ENCODE results near the gene LSMEM2. TPM values are rescaled to one million over a fixed set of nuclear protein-coding genes. Genes with fewer than 3 reads are reported as not detected.

Gene LSMEM2
- total RNA-seq, 2 experiments from 2014 or later, result not detected

DNA sequence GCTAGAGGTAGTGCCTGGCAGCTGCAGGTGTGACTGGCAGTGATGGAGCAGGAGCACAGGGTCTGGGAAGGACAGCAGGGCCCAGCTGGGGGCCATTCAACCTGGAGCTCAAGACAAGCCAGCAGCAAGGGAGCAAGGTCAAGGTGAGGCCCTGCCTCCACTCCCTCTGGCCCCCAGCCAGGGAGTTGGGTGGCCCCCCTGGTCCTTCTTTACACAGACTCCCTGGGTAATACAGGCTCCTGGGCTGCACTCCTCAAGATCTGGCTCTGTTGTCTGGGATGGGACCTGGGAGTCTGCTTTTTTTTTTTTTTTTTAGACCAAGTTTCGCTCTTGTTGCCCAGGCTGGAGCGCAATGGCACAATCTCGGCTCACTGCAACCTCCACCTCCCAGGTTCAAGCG lies 28.4 kb upstream of the LSMEM2 start:
- H3K27ac Mint-ChIP-seq, result no peak overlapping the region
- H3K36me3 Mint-ChIP-seq, result peaks cover 14% of the 10 kb centered on the region
- POLR2A ChIA-PET, result interaction anchor here (1.5 kb wide), 1 partner anchor 8 kb away, joined by 4 read pairs; no protein-coding TSS in a partner anchor
- H3K9me3 Mint-ChIP-seq, result no peaks in the 10 kb centered on the region
- DNase-seq (no peak), ATAC-seq (ENCODE audit: low read depth) (no peak)
- H3K4me3 Mint-ChIP-seq, result no peak overlapping the region
- H3K4me1 Mint-ChIP-seq, result peaks cover 31% of the 10 kb centered on the region
- no peaks in the 10 kb centered on the region for H3K27me3 Mint-ChIP-seq

- Mint-ChIP-seq H3K27ac (no peak overlapping the region), H3K9me3 (no peaks in the 10 kb centered on the region), H3K36me3 (peaks cover 14% of the 10 kb centered on the region), H3K4me3 (no peak overlapping the region), H3K27me3 (no peaks in the 10 kb centered on the region), H3K4me1 (peaks cover 28% of the 10 kb centered on the region)
- DNase-seq, result no peak
- POLR2A ChIA-PET, result no interaction called here
- no peak for ATAC-seq (ENCODE audit: low read depth)
Measured at GRCh38 chr3:50251220-50251619, 27.7 kb upstream of the LSMEM2 start.

DNA sequence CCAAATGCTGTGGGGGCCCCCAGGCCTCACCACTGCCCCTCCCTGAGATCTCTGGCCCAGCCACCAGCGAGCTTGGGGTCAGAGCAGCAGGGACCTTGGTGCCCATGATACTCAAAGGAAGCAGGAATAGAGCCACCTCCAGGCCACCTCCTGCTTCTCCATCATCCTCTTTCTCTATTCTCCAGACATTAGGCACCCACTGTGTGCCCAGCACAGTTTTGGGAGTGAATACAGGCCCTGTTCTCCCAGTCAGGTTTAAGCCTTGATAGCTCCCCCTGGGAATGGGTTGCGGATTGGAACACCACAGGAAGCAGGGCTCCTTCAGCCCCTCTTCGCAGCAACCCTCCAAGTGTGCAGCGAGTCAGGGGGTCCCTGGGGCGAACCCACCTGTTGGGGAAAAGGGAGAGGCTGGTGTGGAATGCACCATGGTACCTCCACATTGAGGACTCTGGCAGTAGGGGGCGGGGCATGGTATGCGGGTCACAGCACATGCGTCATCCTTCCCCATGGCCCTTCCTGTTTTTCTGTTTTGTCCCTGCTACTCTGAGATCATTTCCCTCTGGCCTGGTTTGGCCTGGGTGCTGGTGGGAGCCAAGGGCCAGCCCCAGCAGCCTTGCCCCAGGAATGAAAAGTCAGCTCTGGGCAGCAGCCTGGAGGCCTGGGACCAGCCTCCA lies 24.2 kb upstream of the LSMEM2 start:
- peaks cover 30% of the 10 kb centered on the region for H3K36me3 Mint-ChIP-seq
- H3K9me3 Mint-ChIP-seq, result no peaks in the 10 kb centered on the region

DNA sequence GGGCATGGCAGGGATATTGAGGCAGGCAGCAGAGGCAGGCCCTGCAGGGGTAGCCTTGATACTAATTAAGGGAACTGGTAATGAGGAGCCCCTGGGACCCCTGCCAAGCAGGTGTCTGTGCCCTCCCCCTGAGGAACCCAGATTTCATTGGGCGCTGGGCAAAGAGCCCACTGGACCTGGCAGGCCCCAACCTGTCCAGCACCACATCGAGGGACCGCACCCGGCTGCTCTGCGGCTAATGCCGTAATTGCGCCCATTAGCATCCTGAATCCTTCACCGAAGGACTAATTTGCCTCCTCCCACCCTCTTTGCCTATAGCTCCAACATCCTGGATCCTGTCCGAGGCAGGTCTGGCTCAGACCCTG lies 23.7 kb upstream of the LSMEM2 start:
- POLR2A ChIA-PET, result interaction anchor here (1.4 to 1.5 kb wide), 2 partner anchors 9 to 11 kb away, joined by 4 to 5 read pairs; no protein-coding TSS in a partner anchor
- peaks cover 28% of the 10 kb centered on the region for H3K36me3 Mint-ChIP-seq
- ATAC-seq (ENCODE audit: low read depth) (no peak), DNase-seq (no peak)
- H3K4me1 Mint-ChIP-seq, result peaks cover 18% of the 10 kb centered on the region
- H3K9me3 Mint-ChIP-seq, result no peaks in the 10 kb centered on the region
- H3K4me3 Mint-ChIP-seq, result no peak overlapping the region
- H3K27ac Mint-ChIP-seq, result no peak overlapping the region
- H3K27me3 Mint-ChIP-seq, result no peaks in the 10 kb centered on the region

More for the DNA sequence above, 24.2 kb upstream of the LSMEM2 start:
- no peak for ATAC-seq (ENCODE audit: low read depth)
- no peak for DNase-seq
- Mint-ChIP-seq H3K4me3 (no peak overlapping the region), H3K4me1 (peaks cover 18% of the 10 kb centered on the region), H3K27me3 (no peaks in the 10 kb centered on the region), H3K27ac (no peak overlapping the region)
- POLR2A ChIA-PET, result interaction anchor here (1.4 to 1.5 kb wide), 2 partner anchors 8 to 12 kb away, joined by 4 to 5 read pairs; no protein-coding TSS in a partner anchor

DNA sequence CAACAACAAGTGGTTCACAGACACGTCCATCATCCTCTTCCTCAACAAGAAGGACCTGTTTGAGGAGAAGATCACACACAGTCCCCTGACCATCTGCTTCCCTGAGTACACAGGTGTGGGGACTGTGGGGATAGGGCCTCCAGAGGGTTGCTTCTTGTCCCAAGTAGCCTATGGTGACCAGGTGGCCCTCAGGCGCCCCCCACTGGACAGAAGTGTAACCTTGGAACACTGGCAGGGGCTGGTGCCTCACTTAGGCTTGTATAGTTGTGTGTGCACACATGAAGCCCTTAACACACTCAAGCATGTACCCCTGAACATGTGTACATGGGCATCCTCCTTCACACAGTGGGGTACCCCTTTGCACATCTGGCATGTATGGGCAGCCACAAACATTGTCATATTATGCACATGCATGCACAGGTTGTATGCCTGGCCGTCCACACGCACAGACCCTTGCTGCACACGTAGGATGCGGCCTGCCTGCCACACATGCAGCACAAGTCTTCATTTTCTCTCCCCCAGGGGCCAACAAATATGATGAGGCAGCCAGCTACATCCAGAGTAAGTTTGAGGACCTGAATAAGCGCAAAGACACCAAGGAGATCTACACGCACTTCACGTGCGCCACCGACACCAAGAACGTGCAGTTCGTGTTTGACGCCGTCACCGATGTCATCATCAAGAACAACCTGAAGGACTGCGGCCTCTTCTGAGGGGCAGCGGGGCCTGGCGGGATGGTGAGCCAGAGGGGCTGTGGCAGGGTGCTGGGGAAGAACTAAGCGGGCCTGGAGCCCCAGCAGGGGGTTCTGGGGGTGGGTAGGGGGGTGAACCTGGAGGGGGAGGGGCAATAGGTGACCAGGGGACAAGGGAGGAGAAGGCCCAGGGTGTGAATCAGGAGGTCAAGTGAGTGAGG lies 21.7 kb upstream of the LSMEM2 start:
- Mint-ChIP-seq H3K4me3 (no peak overlapping the region), H3K9me3 (no peaks in the 10 kb centered on the region), H3K27ac (no peak overlapping the region), H3K4me1 (peaks cover 12% of the 10 kb centered on the region), H3K27me3 (no peaks in the 10 kb centered on the region), H3K36me3 (peaks cover 21% of the 10 kb centered on the region)
- POLR2A ChIA-PET, result interaction anchor here (2.8 kb wide), 1 partner anchor 11 kb away, joined by 14 read pairs; no protein-coding TSS in a partner anchor
- DNase-seq, result peak; percentile 54
- no peak for ATAC-seq (ENCODE audit: low read depth)

DNA sequence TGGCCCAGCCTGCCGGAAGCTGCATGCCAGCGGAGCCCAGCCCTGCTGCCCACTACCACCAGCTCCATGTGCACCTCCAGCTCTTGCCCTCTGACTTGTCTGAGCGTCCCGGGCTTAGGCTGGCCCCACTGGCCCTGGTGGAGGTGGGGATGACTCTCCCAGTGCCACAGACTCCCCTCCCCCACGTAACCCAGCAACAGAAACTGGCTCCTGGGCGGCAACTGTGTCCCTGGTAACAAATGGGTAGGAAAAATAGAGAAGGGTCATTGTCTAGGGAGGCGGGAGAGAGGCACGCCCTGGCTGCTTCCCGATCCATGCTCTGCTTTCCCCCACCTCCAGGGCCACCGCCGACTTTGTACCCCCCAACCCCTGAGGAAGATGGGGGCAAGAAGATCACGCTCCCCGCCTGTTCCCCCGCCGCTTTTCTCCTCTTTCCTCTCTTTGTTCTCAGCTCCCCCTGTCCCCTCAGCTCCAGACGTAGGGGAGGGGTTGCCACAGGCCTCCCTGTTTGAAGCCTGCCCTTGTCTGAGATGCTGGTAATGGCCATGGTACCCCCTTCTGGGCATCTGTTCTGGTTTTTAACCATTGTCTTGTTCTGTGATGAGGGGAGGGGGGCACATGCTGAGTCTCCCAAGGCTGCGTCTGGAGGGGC lies 20.7 kb upstream of the LSMEM2 start:
- Mint-ChIP-seq H3K4me1 (peaks cover 12% of the 10 kb centered on the region), H3K36me3 (peaks cover 21% of the 10 kb centered on the region), H3K27me3 (no peaks in the 10 kb centered on the region), H3K9me3 (no peaks in the 10 kb centered on the region), H3K4me3 (no peak overlapping the region), H3K27ac (peak overlapping the region; percentile 27)
- DNase-seq (no peak), ATAC-seq (ENCODE audit: low read depth) (no peak)
- POLR2A ChIA-PET, result interaction anchor here (1.0 to 2.8 kb wide), 5 partner anchors 8 to 40 kb away, joined by 3 to 14 read pairs (median 4); no protein-coding TSS in a partner anchor

DNA sequence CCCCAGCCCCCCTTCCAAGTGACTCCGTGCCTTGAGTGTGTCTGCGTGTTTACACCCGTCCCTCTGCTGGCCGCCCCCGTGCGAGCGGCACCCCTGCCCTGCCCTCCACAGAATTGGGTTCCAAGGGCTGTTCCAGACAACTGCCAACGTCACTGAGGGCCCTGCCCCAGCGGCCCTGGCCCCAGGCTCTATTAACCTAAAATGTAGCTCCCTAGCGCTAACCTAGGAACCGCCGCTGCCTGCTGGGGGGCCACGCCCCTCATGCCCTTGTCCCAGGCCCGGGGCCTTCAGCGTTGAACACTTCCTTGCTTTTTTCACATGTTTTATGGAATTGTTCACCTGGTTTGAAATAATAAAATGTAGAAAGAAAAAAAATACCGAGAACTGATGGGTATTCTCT lies 19.9 kb upstream of the LSMEM2 start:
- POLR2A ChIA-PET, result interaction anchor here (1.0 to 2.8 kb wide), 6 partner anchors 9 to 39 kb away, joined by 3 to 14 read pairs (median 5); partner anchors contain the start of gene GNAI2
- DNase-seq (no peak), ATAC-seq (ENCODE audit: low read depth) (no peak)
- Mint-ChIP-seq H3K27me3 (no peaks in the 10 kb centered on the region), H3K36me3 (peaks cover 18% of the 10 kb centered on the region), H3K9me3 (no peaks in the 10 kb centered on the region), H3K27ac (no peak overlapping the region), H3K4me3 (no peak overlapping the region), H3K4me1 (peaks cover 9% of the 10 kb centered on the region)

DNA sequence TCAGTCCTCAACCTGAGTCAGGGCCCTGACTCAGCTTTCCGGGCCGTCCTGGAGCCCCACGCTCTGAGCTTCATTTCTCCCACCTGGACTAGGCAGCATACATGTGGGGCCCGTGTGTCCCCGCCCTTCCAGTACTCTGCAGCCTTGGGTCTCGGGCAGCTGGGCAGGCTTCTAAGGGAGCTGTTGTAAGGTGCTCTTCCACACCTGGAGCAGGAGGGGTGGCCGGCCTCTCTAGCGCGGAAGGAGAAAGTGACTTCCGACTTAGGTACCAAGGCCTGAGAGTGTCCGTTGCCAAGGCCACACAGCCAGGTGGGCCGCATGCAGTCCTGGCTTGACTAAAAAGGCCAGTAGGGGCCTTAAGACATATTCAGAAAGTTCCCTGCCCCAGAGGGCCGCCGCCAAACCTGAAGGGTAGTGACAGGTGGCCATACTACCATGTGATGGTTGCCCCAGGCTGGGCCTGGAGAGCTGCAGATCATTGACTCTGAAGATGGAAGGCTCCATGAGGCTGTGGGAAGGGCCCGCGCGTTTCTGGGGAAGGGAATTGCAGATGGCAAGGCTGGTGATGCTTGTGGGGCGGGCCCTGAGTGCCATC lies 19.4 kb upstream of the LSMEM2 start:
- Mint-ChIP-seq H3K9me3 (no peaks in the 10 kb centered on the region), H3K27ac (peak overlapping the region; percentile 90), H3K36me3 (peaks cover 18% of the 10 kb centered on the region), H3K27me3 (no peaks in the 10 kb centered on the region), H3K4me3 (peak overlapping the region; percentile 72), H3K4me1 (peaks cover 7% of the 10 kb centered on the region)
- ATAC-seq (ENCODE audit: low read depth) (peak; percentile 30), DNase-seq (no peak)
- POLR2A ChIA-PET, result interaction anchor here (0.7 to 2.8 kb wide), 11 partner anchors 10 to 69 kb away, joined by 3 to 14 read pairs (median 3); partner anchors contain the start of genes GNAI2, HYAL3, NAA80 and TUSC2

DNA sequence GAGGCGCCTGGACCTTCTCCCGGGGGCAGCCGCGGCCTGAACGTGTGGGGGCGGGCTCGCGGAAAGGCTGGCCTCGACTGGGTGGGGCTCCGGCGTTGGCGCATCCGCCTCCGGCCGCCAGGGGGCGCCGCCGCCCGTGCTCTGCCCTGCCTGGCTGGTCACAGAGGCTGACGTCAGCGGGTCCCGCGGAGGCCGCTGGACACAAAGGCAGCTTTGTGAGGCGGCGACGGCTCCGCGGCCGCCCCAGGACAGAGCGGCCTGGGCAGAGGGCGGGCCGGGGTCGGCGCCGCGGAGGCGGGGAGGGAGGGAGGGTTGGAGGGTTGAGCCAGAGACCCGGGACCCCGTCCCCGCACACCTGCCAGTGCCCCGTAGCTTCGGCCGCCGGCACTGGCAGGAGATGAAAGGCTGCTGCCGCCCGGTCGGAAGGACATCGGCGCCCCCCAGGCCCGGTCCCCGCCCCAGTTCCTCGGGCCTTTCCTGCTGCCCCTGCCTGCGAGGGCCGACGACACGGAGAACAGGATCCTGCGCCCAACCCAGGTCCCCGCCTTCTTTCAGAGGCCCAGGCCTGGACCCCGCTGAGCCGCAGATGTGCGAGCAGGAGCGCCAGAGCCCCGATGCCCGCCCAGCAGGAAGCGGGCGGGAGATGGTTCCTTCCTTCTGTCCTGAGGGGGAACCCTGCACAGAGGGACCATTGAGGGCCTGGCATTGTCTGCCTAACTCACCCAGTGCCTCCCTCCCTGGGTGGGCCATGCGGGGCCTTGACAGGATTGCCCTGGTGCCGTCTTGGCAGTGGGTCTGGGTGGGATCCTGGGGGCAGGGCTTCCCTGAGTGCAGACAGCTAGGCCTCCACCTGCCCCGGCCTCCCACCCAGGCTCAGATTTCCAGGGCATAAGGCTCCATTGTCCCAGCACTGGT lies 18.6 kb upstream of the LSMEM2 start:
- POLR2A ChIA-PET, result interaction anchor here (0.7 to 2.8 kb wide), 10 partner anchors 14 to 77 kb away, joined by 3 to 14 read pairs (median 3); partner anchors contain the start of genes GNAI2, HYAL3, NAA80 and TUSC2
- H3K4me1 Mint-ChIP-seq, result peaks cover 5% of the 10 kb centered on the region
- H3K27ac Mint-ChIP-seq, result peak overlapping the region; percentile 90
- H3K4me3 Mint-ChIP-seq, result peak overlapping the region; percentile 72
- H3K36me3 Mint-ChIP-seq, result peaks cover 18% of the 10 kb centered on the region
- ATAC-seq (ENCODE audit: low read depth) (peak; percentile 94), DNase-seq (peak; percentile 93)
- no peaks in the 10 kb centered on the region for H3K27me3 Mint-ChIP-seq
- no peaks in the 10 kb centered on the region for H3K9me3 Mint-ChIP-seq

- Mint-ChIP-seq H3K4me1 (peaks cover 5% of the 10 kb centered on the region), H3K27ac (no peak overlapping the region), H3K4me3 (no peak overlapping the region), H3K27me3 (no peaks in the 10 kb centered on the region), H3K9me3 (no peaks in the 10 kb centered on the region), H3K36me3 (peaks cover 18% of the 10 kb centered on the region)
- DNase-seq (no peak), ATAC-seq (ENCODE audit: low read depth) (no peak)
- POLR2A ChIA-PET, result interaction anchor here (0.9 to 2.0 kb wide), 2 partner anchors 38 to 76 kb away, joined by 3 to 5 read pairs; partner anchors contain the start of genes HYAL3 and NAA80
Measured at GRCh38 chr3:50260942-50261441, 17.9 kb upstream of the LSMEM2 start.

DNA sequence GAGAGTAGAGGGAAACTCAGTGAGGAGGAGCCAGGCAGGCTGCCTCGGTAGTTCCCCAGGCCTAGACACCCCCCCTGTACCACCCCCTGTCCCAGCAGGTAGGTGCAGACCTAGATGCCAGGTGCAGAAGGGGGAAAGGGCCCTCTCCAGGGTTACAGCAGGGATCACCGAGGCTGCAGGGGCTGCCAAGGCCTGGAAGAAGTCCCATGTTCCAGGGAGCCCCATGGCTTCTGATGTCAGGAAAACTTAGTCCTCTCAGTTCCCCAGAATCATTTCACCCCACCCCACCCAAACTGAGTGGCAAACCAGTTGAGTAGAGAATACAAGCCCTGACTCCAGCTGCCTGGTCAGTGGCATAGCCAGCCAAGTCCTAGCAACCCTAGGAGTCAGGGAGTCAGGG lies 17.4 kb upstream of the LSMEM2 start:
- Mint-ChIP-seq H3K27me3 (no peaks in the 10 kb centered on the region), H3K36me3 (peaks cover 17% of the 10 kb centered on the region), H3K4me3 (no peak overlapping the region), H3K4me1 (peaks cover 5% of the 10 kb centered on the region), H3K27ac (no peak overlapping the region), H3K9me3 (no peaks in the 10 kb centered on the region)
- no peak for ATAC-seq (ENCODE audit: low read depth)
- DNase-seq, result no peak
- POLR2A ChIA-PET, result interaction anchor here (2.0 kb wide), 1 partner anchor 38 kb away, joined by 5 read pairs; the partner anchor contains the start of genes HYAL3 and NAA80

Data from activated naive CD8-positive, alpha-beta T cell treated with anti-CD3 and anti-CD28 coated beads, Interleukin-2, amount 10 ng/mL, durations not matched to agents 7 days and 5 days (primary cell).